GM23248 (cell line): Measurements from ENCODE around the gene PCDHGB2.

Source experiments
- EZH2 ChIP-seq: fragments of 200-600 bp; sonication (generic); IDR thresholded peaks from 2 replicates; pipeline ENCODE4 v1.6.1; 2018; ENCODE audit warnings: antibody characterized with exemption, mild to moderate bottlenecking; ENCODE audit not compliant: insufficient read depth, poor library complexity, severe bottlenecking
- EZH2phosphoT487 ChIP-seq: fragments of 200-600 bp; sonication (generic); IDR thresholded peaks from 2 replicates; pipeline ENCODE4 v1.6.1; 2018; ENCODE audit warnings: antibody characterized with exemption, moderate library complexity, mild to moderate bottlenecking, low read depth; ENCODE audit not compliant: insufficient read depth

DNA sequence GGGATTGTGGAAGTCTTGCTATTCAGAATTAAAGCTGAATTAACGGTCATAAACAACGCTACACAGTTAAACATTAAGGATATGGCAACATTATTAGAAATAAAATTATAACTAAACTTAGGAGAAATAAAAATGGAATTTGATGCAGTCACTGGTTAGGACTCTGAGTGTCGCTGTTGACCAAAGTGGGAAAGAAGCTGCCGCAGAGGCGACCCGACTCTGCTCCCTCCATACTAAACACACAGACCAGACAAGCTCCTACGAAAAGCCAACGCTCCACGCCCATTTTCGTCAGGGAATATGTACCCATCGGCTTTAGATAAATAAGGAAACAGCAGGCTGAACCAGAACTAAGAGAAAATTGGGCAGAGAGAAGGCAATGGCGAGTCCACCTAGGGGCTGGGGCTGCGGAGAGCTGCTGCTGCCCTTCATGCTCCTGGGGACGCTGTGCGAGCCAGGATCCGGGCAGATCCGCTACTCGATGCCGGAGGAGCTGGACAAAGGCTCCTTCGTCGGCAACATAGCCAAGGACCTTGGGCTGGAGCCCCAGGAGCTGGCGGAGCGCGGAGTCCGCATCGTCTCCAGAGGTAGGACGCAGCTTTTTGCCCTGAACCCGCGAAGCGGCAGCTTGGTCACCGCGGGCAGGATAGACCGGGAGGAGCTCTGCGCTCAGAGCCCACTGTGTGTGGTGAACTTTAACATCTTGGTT, 4.3 kb downstream of the PCDHGB2 start, which contains the start of gene PCDHGA5:
- TF ChIP-seq EZH2phosphoT487: no peak
- TF ChIP-seq EZH2: no peak
